ENCODE results near the gene OPHN1.

The OPHN1 gene

GRCh38 chrX:68254738-68255645 lies 178.3 kb downstream of the OPHN1 start:
- H3K4me3 Mint-ChIP-seq: no peak overlapping the region
- H3K27ac Mint-ChIP-seq: no peak overlapping the region
- no peaks in the 10 kb centered on the region for H3K27me3 Mint-ChIP-seq (ENCODE audit: low read depth)
- no peaks in the 10 kb centered on the region for H3K9me3 Mint-ChIP-seq
- peaks cover 2% of the 10 kb centered on the region for H3K4me1 Mint-ChIP-seq
- no peaks in the 10 kb centered on the region for H3K36me3 Mint-ChIP-seq (ENCODE audit: low read depth)
- no peak for TF ChIP-seq CTCF (IDR thresholded peaks at IDR 0.05; ENCODE audit: unreplicated experiment in 3 of 3)

- Mint-ChIP-seq H3K27ac (no peak overlapping the region), H3K36me3 (ENCODE audit: low read depth) (no peaks in the 10 kb centered on the region), H3K4me3 (no peak overlapping the region), H3K9me3 (no peaks in the 10 kb centered on the region), H3K27me3 (ENCODE audit: low read depth) (peaks cover 3% of the 10 kb centered on the region), H3K4me1 (peaks cover 11% of the 10 kb centered on the region)
- no peak for TF ChIP-seq CTCF (IDR thresholded peaks at IDR 0.05; ENCODE audit: unreplicated experiment in 3 of 3)
Observed at GRCh38 chrX:68252664-68253063, 180.6 kb downstream of the OPHN1 start.

GRCh38 chrX:68249903-68250302 lies 183.4 kb downstream of the OPHN1 start:
- Mint-ChIP-seq H3K36me3 (ENCODE audit: low read depth) (no peaks in the 10 kb centered on the region), H3K4me1 (peaks cover 11% of the 10 kb centered on the region), H3K27ac (peak overlapping the region in 1 of 3 experiments; percentile 49), H3K4me3 (no peak overlapping the region), H3K9me3 (no peaks in the 10 kb centered on the region), H3K27me3 (ENCODE audit: low read depth) (peaks cover 3% of the 10 kb centered on the region)
- TF ChIP-seq CTCF (IDR thresholded peaks at IDR 0.05; ENCODE audit: unreplicated experiment in 3 of 3): no peak

DNA sequence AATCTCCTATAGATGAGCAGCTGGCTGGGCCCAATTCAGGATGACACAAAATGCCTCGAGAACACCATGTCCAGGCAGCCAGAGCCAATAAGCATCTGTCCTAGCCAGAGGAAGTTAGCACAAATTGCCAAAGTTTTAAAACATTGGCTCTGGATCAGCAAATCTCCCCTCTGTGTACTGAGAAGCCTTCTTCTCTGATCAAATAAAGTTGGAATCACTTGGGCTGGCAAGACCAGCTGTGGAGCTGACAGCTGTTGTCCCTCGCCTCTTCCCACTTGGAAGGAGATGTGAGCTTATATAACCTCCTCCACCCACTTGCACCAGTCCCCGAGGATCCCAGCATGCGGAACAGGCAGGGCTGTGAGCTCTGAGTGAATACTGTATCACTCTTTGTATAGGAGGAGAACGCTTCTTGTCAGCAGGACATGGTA lies 183.9 kb downstream of the OPHN1 start:
- no peaks in the 10 kb centered on the region for H3K36me3 Mint-ChIP-seq (ENCODE audit: low read depth)
- H3K4me1 Mint-ChIP-seq: peaks cover 11% of the 10 kb centered on the region
- no peak for TF ChIP-seq CTCF (IDR thresholded peaks at IDR 0.05; ENCODE audit: unreplicated experiment in 3 of 3)
- H3K27ac Mint-ChIP-seq: peak overlapping the region in 1 of 3 experiments; percentile 49
- H3K4me3 Mint-ChIP-seq: no peak overlapping the region
- H3K27me3 Mint-ChIP-seq (ENCODE audit: low read depth): peaks cover 3% of the 10 kb centered on the region
- H3K9me3 Mint-ChIP-seq: no peaks in the 10 kb centered on the region

- no peak overlapping the region for H3K27ac Mint-ChIP-seq
- H3K9me3 Mint-ChIP-seq: peaks cover 2% of the 10 kb centered on the region
- H3K27me3 Mint-ChIP-seq (ENCODE audit: low read depth): no peaks in the 10 kb centered on the region
- H3K4me1 Mint-ChIP-seq: peaks cover 14% of the 10 kb centered on the region
- no peak overlapping the region for H3K4me3 Mint-ChIP-seq
- TF ChIP-seq CTCF (IDR thresholded peaks at IDR 0.05; ENCODE audit: unreplicated experiment in 3 of 3): no peak
- H3K36me3 Mint-ChIP-seq (ENCODE audit: low read depth): no peaks in the 10 kb centered on the region
Observed at GRCh38 chrX:68238568-68238967, 194.7 kb downstream of the OPHN1 start.
